ENCODE results near the gene ABCD1.

DNA sequence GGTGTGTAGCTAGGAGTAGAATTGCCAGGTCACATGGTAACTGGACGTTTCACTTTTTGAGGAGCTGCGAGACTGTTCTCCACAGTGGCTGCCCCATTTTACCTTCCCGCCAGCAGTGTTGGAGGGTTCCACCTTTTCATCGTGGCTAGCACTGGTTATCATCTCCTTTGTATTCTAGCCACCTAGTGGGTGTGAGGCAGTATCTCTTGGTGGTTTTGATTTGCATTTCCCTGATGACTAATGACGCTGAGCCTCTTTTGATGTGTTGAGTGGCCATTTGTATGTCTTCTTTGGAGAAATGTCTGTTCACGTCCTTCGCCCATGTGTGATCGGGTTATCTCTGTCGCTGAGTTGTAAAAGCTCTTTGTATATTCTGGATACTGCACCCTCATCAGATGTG, 10.6 kb downstream of the ABCD1 start:
- TF ChIP-seq, protein P1, sequence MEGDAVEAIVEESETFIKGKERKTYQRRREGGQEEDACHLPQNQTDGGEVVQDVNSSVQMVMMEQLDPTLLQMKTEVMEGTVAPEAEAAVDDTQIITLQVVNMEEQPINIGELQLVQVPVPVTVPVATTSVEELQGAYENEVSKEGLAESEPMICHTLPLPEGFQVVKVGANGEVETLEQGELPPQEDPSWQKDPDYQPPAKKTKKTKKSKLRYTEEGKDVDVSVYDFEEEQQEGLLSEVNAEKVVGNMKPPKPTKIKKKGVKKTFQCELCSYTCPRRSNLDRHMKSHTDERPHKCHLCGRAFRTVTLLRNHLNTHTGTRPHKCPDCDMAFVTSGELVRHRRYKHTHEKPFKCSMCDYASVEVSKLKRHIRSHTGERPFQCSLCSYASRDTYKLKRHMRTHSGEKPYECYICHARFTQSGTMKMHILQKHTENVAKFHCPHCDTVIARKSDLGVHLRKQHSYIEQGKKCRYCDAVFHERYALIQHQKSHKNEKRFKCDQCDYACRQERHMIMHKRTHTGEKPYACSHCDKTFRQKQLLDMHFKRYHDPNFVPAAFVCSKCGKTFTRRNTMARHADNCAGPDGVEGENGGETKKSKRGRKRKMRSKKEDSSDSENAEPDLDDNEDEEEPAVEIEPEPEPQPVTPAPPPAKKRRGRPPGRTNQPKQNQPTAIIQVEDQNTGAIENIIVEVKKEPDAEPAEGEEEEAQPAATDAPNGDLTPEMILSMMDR (IDR thresholded peaks at IDR 0.05 in 8 of 11, conservative IDR thresholded peaks at IDR 0.05 in 3 of 11) = peak in 2 of 11 experiments; percentile 11 to 16
- TF ChIP-seq POLR2AphosphoS5 (IDR thresholded peaks at IDR 0.05) = no peak
- TF ChIP-seq POLR2A (IDR thresholded peaks at IDR 0.05) = no peak
